Neural cell (in vitro differentiated cells): ENCODE data around the gene GPR87. TPM values are rescaled to one million over a fixed set of nuclear protein-coding genes. Genes with fewer than 3 reads are reported as not detected.

Source experiments
- H2AFZ ChIP-seq: fragments of 200-600, 300-800 bp; sonication (generic), shearing (Covaris generic); 2 replicates; pipeline ENCODE4 v1.6.0; 2014; ENCODE audit warnings: low read depth, mild to moderate bottlenecking, antibody characterized with exemption, low read length, moderate library complexity
- H3F3A ChIP-seq: fragments of 200-600 bp; shearing (Covaris generic); 2 replicates; pipeline ENCODE4 v1.6.1; 2016; ENCODE audit warnings: mild to moderate bottlenecking, moderate library complexity, mixed read lengths, antibody characterized with exemption, low read length; ENCODE audit not compliant: insufficient read depth, poor library complexity, severe bottlenecking
- H3K27ac ChIP-seq: fragments of 200-600, 300-800 bp; sonication (generic), shearing (Covaris generic); 2 replicates; pipeline ENCODE4 v1.5.1; 2014; ENCODE audit warnings: mild to moderate bottlenecking, low read length, moderate library complexity
- H3K27me3 ChIP-seq: fragments of 300-800, 200-600 bp; sonication (generic), shearing (Covaris generic); 2 replicates; pipeline ENCODE4 v1.6.0; 2014; ENCODE audit warnings: mild to moderate bottlenecking, low read depth, low read length, moderate library complexity; ENCODE audit not compliant: insufficient read depth
- H3K36me3 ChIP-seq: fragments of 300-800, 200-600 bp; sonication (generic), shearing (Covaris generic); 2 replicates; pipeline ENCODE4 v1.5.1; 2014; ENCODE audit warnings: mild to moderate bottlenecking, antibody characterized with exemption, low read length, moderate library complexity; ENCODE audit not compliant: insufficient read depth
- H3K4me2 ChIP-seq: fragments of 300-800, 200-600 bp; sonication (generic), shearing (Covaris generic); 2 replicates; pipeline ENCODE4 v1.6.0; 2014; ENCODE audit warnings: mild to moderate bottlenecking, low read length
- H3K4me3 ChIP-seq: fragments of 300-800, 200-600 bp; sonication (generic), shearing (Covaris generic); 2 replicates; pipeline ENCODE4 v1.5.1; 2014; ENCODE audit warnings: mild to moderate bottlenecking, low read length, moderate library complexity
- H3K79me2 ChIP-seq: fragments of 200-600 bp; shearing (Covaris generic); replicated peaks from 2 replicates; pipeline ENCODE4 v1.6.0; 2014; ENCODE audit warnings: mild to moderate bottlenecking, low read length, moderate library complexity; ENCODE audit not compliant: insufficient read depth
- H3K9ac ChIP-seq: fragments of 300-800, 200-600 bp; sonication (generic), shearing (Covaris generic); 2 replicates; pipeline ENCODE4 v1.6.1; 2016; ENCODE audit warnings: mild to moderate bottlenecking, low read length, mixed read lengths
- H3K9me2 ChIP-seq: fragments of 200-600 bp; shearing (Covaris generic); 2 replicates; pipeline ENCODE4 v1.6.1; 2016; ENCODE audit warnings: mild to moderate bottlenecking, low read length, mixed read lengths; ENCODE audit not compliant: insufficient read depth
- H3K9me3 ChIP-seq: fragments of 200-600, 300-800 bp; sonication (generic), shearing (Covaris generic); 2 replicates; pipeline ENCODE4 v1.6.1; 2016; ENCODE audit warnings: mild to moderate bottlenecking, mixed run types, low read length, moderate library complexity, mixed read lengths
- H4K20me1 ChIP-seq: fragments of 200-600 bp; shearing (Covaris generic); 2 replicates; pipeline ENCODE4 v1.6.1; 2016; ENCODE audit warnings: mild to moderate bottlenecking, mixed run types; ENCODE audit not compliant: insufficient read depth
- EP300 ChIP-seq: fragments of 450-650 bp; conservative IDR thresholded peaks from 2 replicates; pipeline ENCODE4 v1.6.1; 2014; ENCODE audit warnings: antibody characterized with exemption, mild to moderate bottlenecking, moderate library complexity; ENCODE audit not compliant: poor library complexity, severe bottlenecking
- EZH2 ChIP-seq: fragments of 200-600, 300-800 bp; shearing (Covaris generic), sonication (generic); IDR thresholded peaks from 2 replicates; pipeline ENCODE4 v1.6.1; 2014; ENCODE audit warnings: antibody characterized with exemption, low read length, borderline replicate concordance, mild to moderate bottlenecking; ENCODE audit not compliant: insufficient read depth, poor library complexity, severe bottlenecking
- MXI1 ChIP-seq: fragments of 450-650 bp; conservative IDR thresholded peaks from 2 replicates; pipeline ENCODE4 v1.6.1; 2014; ENCODE audit warnings: antibody characterized with exemption, mild to moderate bottlenecking; ENCODE audit not compliant: poor library complexity, severe bottlenecking
- POLR2AphosphoS5 ChIP-seq: IDR thresholded peaks from 2 replicates; pipeline ENCODE4 v1.6.1; 2012
- RAD21 ChIP-seq: fragments of 450-650 bp; conservative IDR thresholded peaks from 2 replicates; pipeline ENCODE4 v1.6.1; 2014; ENCODE audit warnings: antibody characterized with exemption, mild to moderate bottlenecking, moderate library complexity
- SMC3 ChIP-seq: fragments of 450-650 bp; conservative IDR thresholded peaks from 2 replicates; pipeline ENCODE4 v1.6.1; 2014; ENCODE audit warnings: antibody characterized with exemption, mild to moderate bottlenecking, moderate library complexity; ENCODE audit not compliant: poor library complexity
- TAF1 ChIP-seq: IDR thresholded peaks from 2 replicates; pipeline ENCODE4 v1.6.1; 2012; ENCODE audit warnings: low read depth
- polyA plus RNA-seq: library from polyadenylated mRNA; depleted of rRNA; stranded (reverse); fragments of >200 nt; gene quantifications from 2 replicates; pipeline ENCODE4 v1.2.3, GENCODE V29; 2014
- TF ChIP-seq, protein P1 (sequence below): IDR thresholded peaks from 2 replicates; pipeline ENCODE4 v1.6.1; 2012; ENCODE audit warnings: borderline replicate concordance
- TF ChIP-seq, protein P2 (sequence below): fragments of 450-650 bp; IDR thresholded peaks from 2 replicates; pipeline ENCODE4 v1.5.1; 2014; ENCODE audit warnings: antibody characterized with exemption, mild to moderate bottlenecking, moderate library complexity; ENCODE audit not compliant: poor library complexity, severe bottlenecking

GPR87 gene
- polyA plus RNA-seq, 1 donor from 2014 or later = not detected

GRCh38 chr3:151322511-151322910 is 5.9 kb upstream of the GPR87 start:
- Histone ChIP-seq H3K27me3 (no peaks in the 10 kb centered on the region), H3K79me2 (no peaks in the 10 kb centered on the region), H3K9me3 (no peaks in the 10 kb centered on the region), H4K20me1 (peaks cover 3% of the 10 kb centered on the region), H3K9ac (no peak overlapping the region), H3F3A (no peaks in the 10 kb centered on the region), H2AFZ (no peak overlapping the region), H3K4me3 (no peak overlapping the region), H3K4me2 (no peak overlapping the region), H3K9me2 (no peaks in the 10 kb centered on the region), H3K27ac (no peak overlapping the region), H3K36me3 (no peaks in the 10 kb centered on the region)
- TF ChIP-seq RAD21 (no peak), TAF1 (no peak), MXI1 (no peak), SMC3 (no peak), EP300 (no peak), EZH2 (no peak), POLR2AphosphoS5 (no peak)
- TF ChIP-seq, protein P1, sequence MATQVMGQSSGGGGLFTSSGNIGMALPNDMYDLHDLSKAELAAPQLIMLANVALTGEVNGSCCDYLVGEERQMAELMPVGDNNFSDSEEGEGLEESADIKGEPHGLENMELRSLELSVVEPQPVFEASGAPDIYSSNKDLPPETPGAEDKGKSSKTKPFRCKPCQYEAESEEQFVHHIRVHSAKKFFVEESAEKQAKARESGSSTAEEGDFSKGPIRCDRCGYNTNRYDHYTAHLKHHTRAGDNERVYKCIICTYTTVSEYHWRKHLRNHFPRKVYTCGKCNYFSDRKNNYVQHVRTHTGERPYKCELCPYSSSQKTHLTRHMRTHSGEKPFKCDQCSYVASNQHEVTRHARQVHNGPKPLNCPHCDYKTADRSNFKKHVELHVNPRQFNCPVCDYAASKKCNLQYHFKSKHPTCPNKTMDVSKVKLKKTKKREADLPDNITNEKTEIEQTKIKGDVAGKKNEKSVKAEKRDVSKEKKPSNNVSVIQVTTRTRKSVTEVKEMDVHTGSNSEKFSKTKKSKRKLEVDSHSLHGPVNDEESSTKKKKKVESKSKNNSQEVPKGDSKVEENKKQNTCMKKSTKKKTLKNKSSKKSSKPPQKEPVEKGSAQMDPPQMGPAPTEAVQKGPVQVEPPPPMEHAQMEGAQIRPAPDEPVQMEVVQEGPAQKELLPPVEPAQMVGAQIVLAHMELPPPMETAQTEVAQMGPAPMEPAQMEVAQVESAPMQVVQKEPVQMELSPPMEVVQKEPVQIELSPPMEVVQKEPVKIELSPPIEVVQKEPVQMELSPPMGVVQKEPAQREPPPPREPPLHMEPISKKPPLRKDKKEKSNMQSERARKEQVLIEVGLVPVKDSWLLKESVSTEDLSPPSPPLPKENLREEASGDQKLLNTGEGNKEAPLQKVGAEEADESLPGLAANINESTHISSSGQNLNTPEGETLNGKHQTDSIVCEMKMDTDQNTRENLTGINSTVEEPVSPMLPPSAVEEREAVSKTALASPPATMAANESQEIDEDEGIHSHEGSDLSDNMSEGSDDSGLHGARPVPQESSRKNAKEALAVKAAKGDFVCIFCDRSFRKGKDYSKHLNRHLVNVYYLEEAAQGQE = no peak
- TF ChIP-seq, protein P2, sequence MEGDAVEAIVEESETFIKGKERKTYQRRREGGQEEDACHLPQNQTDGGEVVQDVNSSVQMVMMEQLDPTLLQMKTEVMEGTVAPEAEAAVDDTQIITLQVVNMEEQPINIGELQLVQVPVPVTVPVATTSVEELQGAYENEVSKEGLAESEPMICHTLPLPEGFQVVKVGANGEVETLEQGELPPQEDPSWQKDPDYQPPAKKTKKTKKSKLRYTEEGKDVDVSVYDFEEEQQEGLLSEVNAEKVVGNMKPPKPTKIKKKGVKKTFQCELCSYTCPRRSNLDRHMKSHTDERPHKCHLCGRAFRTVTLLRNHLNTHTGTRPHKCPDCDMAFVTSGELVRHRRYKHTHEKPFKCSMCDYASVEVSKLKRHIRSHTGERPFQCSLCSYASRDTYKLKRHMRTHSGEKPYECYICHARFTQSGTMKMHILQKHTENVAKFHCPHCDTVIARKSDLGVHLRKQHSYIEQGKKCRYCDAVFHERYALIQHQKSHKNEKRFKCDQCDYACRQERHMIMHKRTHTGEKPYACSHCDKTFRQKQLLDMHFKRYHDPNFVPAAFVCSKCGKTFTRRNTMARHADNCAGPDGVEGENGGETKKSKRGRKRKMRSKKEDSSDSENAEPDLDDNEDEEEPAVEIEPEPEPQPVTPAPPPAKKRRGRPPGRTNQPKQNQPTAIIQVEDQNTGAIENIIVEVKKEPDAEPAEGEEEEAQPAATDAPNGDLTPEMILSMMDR = no peak

DNA sequence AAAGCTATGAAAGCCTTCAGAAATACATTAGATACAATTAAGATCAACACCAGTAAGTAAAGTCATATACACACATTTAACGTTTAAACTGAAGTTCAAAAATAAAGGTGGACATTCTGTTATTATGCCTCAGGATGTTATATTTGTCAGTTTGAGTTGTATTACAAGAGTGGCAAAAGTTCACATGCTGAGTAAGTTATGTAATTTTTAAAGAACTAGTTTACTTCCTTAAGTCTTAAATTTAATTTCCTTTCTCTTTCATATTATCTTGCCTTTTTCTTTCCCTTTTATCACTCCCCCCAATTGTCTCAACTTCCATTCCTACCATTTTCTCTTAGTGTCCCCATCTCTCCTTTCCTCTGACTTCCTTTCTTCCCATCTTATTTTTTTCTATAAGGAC is 4.9 kb upstream of the GPR87 start:
- H2AFZ ChIP-seq = no peak overlapping the region
- H3K4me3 ChIP-seq = no peak overlapping the region
- H3K27ac ChIP-seq = no peak overlapping the region
- no peaks in the 10 kb centered on the region for H3K36me3 ChIP-seq
- no peaks in the 10 kb centered on the region for H3K79me2 ChIP-seq
- no peak overlapping the region for H3K4me2 ChIP-seq
- no peaks in the 10 kb centered on the region for H3K9me2 ChIP-seq
- H3F3A ChIP-seq = no peaks in the 10 kb centered on the region
- TF ChIP-seq POLR2AphosphoS5 (no peak), MXI1 (no peak), EP300 (no peak), RAD21 (no peak), EZH2 (no peak), TAF1 (no peak), SMC3 (no peak)
- TF ChIP-seq, protein P1 = no peak
- TF ChIP-seq, protein P2 = no peak
- no peak overlapping the region for H3K9ac ChIP-seq
- no peaks in the 10 kb centered on the region for H3K9me3 ChIP-seq
- H4K20me1 ChIP-seq = no peaks in the 10 kb centered on the region
- H3K27me3 ChIP-seq = no peaks in the 10 kb centered on the region
